Measurements from ENCODE around the gene CCDC13.

The CCDC13 gene

GRCh38 chr3:42819351-42819965, 46.4 kb upstream of the CCDC13 start:
- H4K91ac ChIP-seq (ENCODE audit: low read depth, low read length, poor library complexity), result no peak overlapping the region
- no peak overlapping the region for H3K9ac ChIP-seq (ENCODE audit: low read depth, low read length, poor library complexity)
- no peak overlapping the region for H3K18ac ChIP-seq (ENCODE audit: low read length)
- H3K79me1 ChIP-seq (ENCODE audit: low read depth, low read length), result no peaks in the 10 kb centered on the region
- H3K4me1 ChIP-seq (ENCODE audit: control insufficient read depth in 2 of 2, insufficient read depth in 1 of 2, low read depth in 1 of 2, low read length in 2 of 2), result peaks cover 5 to 17% of the 10 kb centered on the region in 2 donors
- no peaks in the 10 kb centered on the region for H3K9me3 ChIP-seq (replicated peaks in 1 of 2; ENCODE audit: control insufficient read depth in 2 of 2, insufficient read depth in 1 of 2, low read depth in 1 of 2, low read length in 2 of 2)
- H3K14ac ChIP-seq (ENCODE audit: low read length), result no peak overlapping the region
- H3K27me3 ChIP-seq (ENCODE audit: control insufficient read depth in 3 of 3, insufficient read depth in 3 of 3, low read depth in 1 of 3, low read length in 3 of 3), result peaks cover 0 to 7% (median 0%) of the 10 kb centered on the region in 3 experiments
- H2BK5ac ChIP-seq (ENCODE audit: low read length), result no peak overlapping the region
- DNase-seq (ENCODE audit: low spot score), result no peak
- no peaks in the 10 kb centered on the region for H3K36me3 ChIP-seq (replicated peaks in 1 of 2; ENCODE audit: control insufficient read depth in 2 of 2, insufficient read depth in 2 of 2, low read length in 2 of 2)
- no peak overlapping the region for H3K4ac ChIP-seq (ENCODE audit: low read length)
- no CpG with 5 or more reads among the region's 2 CpGs for WGBS, 2 donors (ENCODE audit: extremely low coverage in 2 of 2, insufficient read length in 2 of 2, insufficient replicate concordance in 1 of 2)
- H3K23ac ChIP-seq (ENCODE audit: low read depth, low read length, poor library complexity), result no peak overlapping the region
- no peak overlapping the region for H2AK5ac ChIP-seq (ENCODE audit: low read depth, low read length)
- H2AFZ ChIP-seq (ENCODE audit: low read length), result peak overlapping the region; percentile 32
- H3K4me3 ChIP-seq (ENCODE audit: low read length in 2 of 2), result no peak overlapping the region
- H3K27ac ChIP-seq (replicated peaks; ENCODE audit: low read length), result no peak overlapping the region
- H4K8ac ChIP-seq (ENCODE audit: low read depth, low read length), result no peak overlapping the region
- H2BK12ac ChIP-seq (ENCODE audit: low read length), result no peak overlapping the region
- H2BK15ac ChIP-seq (ENCODE audit: low read length), result no peak overlapping the region
- H2BK120ac ChIP-seq (ENCODE audit: low read depth, low read length), result no peak overlapping the region
- H3K4me2 ChIP-seq (ENCODE audit: insufficient read depth, low read length, poor library complexity, severe bottlenecking), result no peak overlapping the region

GRCh38 chr3:42815826-42816225, 42.8 kb upstream of the CCDC13 start:
- Histone ChIP-seq H3K14ac (ENCODE audit: low read length) (no peak overlapping the region), H2BK15ac (ENCODE audit: low read length) (no peak overlapping the region), H3K4me2 (ENCODE audit: insufficient read depth, low read length, poor library complexity, severe bottlenecking) (no peak overlapping the region), H4K8ac (ENCODE audit: low read depth, low read length) (no peak overlapping the region), H3K4me1 (ENCODE audit: control insufficient read depth in 2 of 2, insufficient read depth in 1 of 2, low read depth in 1 of 2, low read length in 2 of 2) (peaks cover 7 to 8% of the 10 kb centered on the region in 2 donors), H4K91ac (ENCODE audit: low read depth, low read length, poor library complexity) (no peak overlapping the region), H3K4me3 (ENCODE audit: low read length in 2 of 2) (no peak overlapping the region), H2BK120ac (ENCODE audit: low read depth, low read length) (no peak overlapping the region), H3K23ac (ENCODE audit: low read depth, low read length, poor library complexity) (no peak overlapping the region), H3K9ac (ENCODE audit: low read depth, low read length, poor library complexity) (no peak overlapping the region), H2BK12ac (ENCODE audit: low read length) (no peak overlapping the region), H3K36me3 (replicated peaks in 1 of 2; ENCODE audit: control insufficient read depth in 2 of 2, insufficient read depth in 2 of 2, low read length in 2 of 2) (no peaks in the 10 kb centered on the region), H3K18ac (ENCODE audit: low read length) (no peak overlapping the region), H2AK5ac (ENCODE audit: low read depth, low read length) (no peak overlapping the region), H3K79me1 (ENCODE audit: low read depth, low read length) (no peaks in the 10 kb centered on the region), H3K4ac (ENCODE audit: low read length) (no peak overlapping the region), H3K27me3 (ENCODE audit: control insufficient read depth in 3 of 3, insufficient read depth in 3 of 3, low read depth in 1 of 3, low read length in 3 of 3) (peaks cover 0 to 7% (median 0%) of the 10 kb centered on the region in 3 experiments), H3K27ac (replicated peaks; ENCODE audit: low read length) (no peak overlapping the region), H2BK5ac (ENCODE audit: low read length) (no peak overlapping the region), H3K9me3 (replicated peaks in 1 of 2; ENCODE audit: control insufficient read depth in 2 of 2, insufficient read depth in 1 of 2, low read depth in 1 of 2, low read length in 2 of 2) (no peaks in the 10 kb centered on the region), H2AFZ (ENCODE audit: low read length) (no peak overlapping the region)
- WGBS, 2 donors (ENCODE audit: extremely low coverage in 2 of 2, insufficient read length in 2 of 2, insufficient replicate concordance in 1 of 2), result no CpG with 5 or more reads among the region's 2 CpGs
- no peak for DNase-seq (ENCODE audit: low spot score)

GRCh38 chr3:42814914-42815507, 42.0 kb upstream of the CCDC13 start:
- Histone ChIP-seq H2AFZ (ENCODE audit: low read length) (no peak overlapping the region), H3K36me3 (replicated peaks in 1 of 2; ENCODE audit: control insufficient read depth in 2 of 2, insufficient read depth in 2 of 2, low read length in 2 of 2) (no peaks in the 10 kb centered on the region), H3K9ac (ENCODE audit: low read depth, low read length, poor library complexity) (no peak overlapping the region), H3K4me2 (ENCODE audit: insufficient read depth, low read length, poor library complexity, severe bottlenecking) (no peak overlapping the region), H3K4me1 (ENCODE audit: control insufficient read depth in 2 of 2, insufficient read depth in 1 of 2, low read depth in 1 of 2, low read length in 2 of 2) (peaks cover 7 to 8% of the 10 kb centered on the region in 2 donors), H3K27ac (replicated peaks; ENCODE audit: low read length) (no peak overlapping the region), H4K8ac (ENCODE audit: low read depth, low read length) (no peak overlapping the region), H2AK5ac (ENCODE audit: low read depth, low read length) (no peak overlapping the region), H2BK120ac (ENCODE audit: low read depth, low read length) (no peak overlapping the region), H3K4me3 (ENCODE audit: low read length in 2 of 2) (no peak overlapping the region), H3K23ac (ENCODE audit: low read depth, low read length, poor library complexity) (no peak overlapping the region), H3K9me3 (replicated peaks in 1 of 2; ENCODE audit: control insufficient read depth in 2 of 2, insufficient read depth in 1 of 2, low read depth in 1 of 2, low read length in 2 of 2) (no peaks in the 10 kb centered on the region), H3K79me1 (ENCODE audit: low read depth, low read length) (no peaks in the 10 kb centered on the region), H3K27me3 (ENCODE audit: control insufficient read depth in 3 of 3, insufficient read depth in 3 of 3, low read depth in 1 of 3, low read length in 3 of 3) (peaks cover 0 to 7% (median 0%) of the 10 kb centered on the region in 3 experiments), H3K4ac (ENCODE audit: low read length) (no peak overlapping the region), H4K91ac (ENCODE audit: low read depth, low read length, poor library complexity) (no peak overlapping the region), H3K14ac (ENCODE audit: low read length) (no peak overlapping the region), H2BK15ac (ENCODE audit: low read length) (no peak overlapping the region), H2BK5ac (ENCODE audit: low read length) (no peak overlapping the region), H2BK12ac (ENCODE audit: low read length) (no peak overlapping the region), H3K18ac (ENCODE audit: low read length) (no peak overlapping the region)
- no peak for DNase-seq (ENCODE audit: low spot score)
- no CpG with 5 or more reads among the region's 2 CpGs for WGBS, 2 donors (ENCODE audit: extremely low coverage in 2 of 2, insufficient read length in 2 of 2, insufficient replicate concordance in 1 of 2)

- Histone ChIP-seq H3K4me2 (ENCODE audit: insufficient read depth, low read length, poor library complexity, severe bottlenecking) (no peak overlapping the region), H2AFZ (ENCODE audit: low read length) (no peak overlapping the region)
- WGBS, 2 donors (ENCODE audit: extremely low coverage in 2 of 2, insufficient read length in 2 of 2, insufficient replicate concordance in 1 of 2), result no CpG with 5 or more reads among the region's 5 CpGs
These were observed 41.2 kb upstream of the CCDC13 start for GRCh38 chr3:42814246-42814645.

More at GRCh38 chr3:42814246-42814645, 41.2 kb upstream of the CCDC13 start:
- no peak overlapping the region for H3K14ac ChIP-seq (ENCODE audit: low read length)
- H3K27me3 ChIP-seq (ENCODE audit: control insufficient read depth in 3 of 3, insufficient read depth in 3 of 3, low read depth in 1 of 3, low read length in 3 of 3), result peaks cover 0 to 7% (median 0%) of the 10 kb centered on the region in 3 experiments
- no peak overlapping the region for H2BK5ac ChIP-seq (ENCODE audit: low read length)
- H2BK15ac ChIP-seq (ENCODE audit: low read length), result no peak overlapping the region
- H4K8ac ChIP-seq (ENCODE audit: low read depth, low read length), result no peak overlapping the region
- no peak overlapping the region for H4K91ac ChIP-seq (ENCODE audit: low read depth, low read length, poor library complexity)
- H3K36me3 ChIP-seq (replicated peaks in 1 of 2; ENCODE audit: control insufficient read depth in 2 of 2, insufficient read depth in 2 of 2, low read length in 2 of 2), result no peaks in the 10 kb centered on the region
- H3K4me1 ChIP-seq (ENCODE audit: control insufficient read depth in 2 of 2, insufficient read depth in 1 of 2, low read depth in 1 of 2, low read length in 2 of 2), result peaks cover 2 to 3% of the 10 kb centered on the region in 2 donors
- H3K4me3 ChIP-seq (ENCODE audit: low read length in 2 of 2), result no peak overlapping the region
- H3K27ac ChIP-seq (replicated peaks; ENCODE audit: low read length), result no peak overlapping the region
- no peak overlapping the region for H3K18ac ChIP-seq (ENCODE audit: low read length)
- H3K9ac ChIP-seq (ENCODE audit: low read depth, low read length, poor library complexity), result no peak overlapping the region
- no peak overlapping the region for H2BK120ac ChIP-seq (ENCODE audit: low read depth, low read length)
- H3K79me1 ChIP-seq (ENCODE audit: low read depth, low read length), result no peaks in the 10 kb centered on the region
- H2AK5ac ChIP-seq (ENCODE audit: low read depth, low read length), result no peak overlapping the region
- H3K23ac ChIP-seq (ENCODE audit: low read depth, low read length, poor library complexity), result no peak overlapping the region
- no peak for DNase-seq (ENCODE audit: low spot score)
- H3K4ac ChIP-seq (ENCODE audit: low read length), result no peak overlapping the region
- H2BK12ac ChIP-seq (ENCODE audit: low read length), result no peak overlapping the region
- no peaks in the 10 kb centered on the region for H3K9me3 ChIP-seq (replicated peaks in 1 of 2; ENCODE audit: control insufficient read depth in 2 of 2, insufficient read depth in 1 of 2, low read depth in 1 of 2, low read length in 2 of 2)
